Measurements from ENCODE around the gene NBPF6.
"Not testable (repeated sequence)": the region's sequence is repeated elsewhere in the genome, so short reads cannot be mapped to it uniquely, and the experiment has no call there.

The NBPF6 gene

GRCh38 chr1:108450043-108450442 lies at the start of gene NBPF6:
NBPF6 (plus strand) TSS chr1:108450343; CDS start chr1:108450602, 259 bp downstream.
- not testable (repeated sequence) for DNase-seq (ENCODE audit: low read depth)

GRCh38 chr1:108411098-108411833 lies 38.9 kb upstream of the NBPF6 start:
- DNase-seq (ENCODE audit: low read depth): not testable (repeated sequence)

GRCh38 chr1:108420129-108420528 lies 30.0 kb upstream of the NBPF6 start:
- DNase-seq (ENCODE audit: low read depth): not testable (repeated sequence)

GRCh38 chr1:108421061-108421916 lies 28.9 kb upstream of the NBPF6 start:
- not testable (repeated sequence) for DNase-seq (ENCODE audit: low read depth)

- DNase-seq (ENCODE audit: low read depth): not testable (repeated sequence)
Measured at GRCh38 chr1:108426877-108427276, 23.3 kb upstream of the NBPF6 start.

- not testable (repeated sequence) for DNase-seq (ENCODE audit: low read depth)
Measured at GRCh38 chr1:108432002-108432401, 18.1 kb upstream of the NBPF6 start.

GRCh38 chr1:108433404-108433803 lies 16.7 kb upstream of the NBPF6 start:
- DNase-seq (ENCODE audit: low read depth): not testable (repeated sequence)

- not testable (repeated sequence) for DNase-seq (ENCODE audit: low read depth)
Measured at GRCh38 chr1:108438536-108438935, 11.6 kb upstream of the NBPF6 start.

- DNase-seq (ENCODE audit: low read depth): not testable (repeated sequence)
Measured at GRCh38 chr1:108454521-108454920, 4.4 kb downstream of the NBPF6 start.

- DNase-seq (ENCODE audit: low read depth): not testable (repeated sequence)
Measured at GRCh38 chr1:108458661-108459060, 8.5 kb downstream of the NBPF6 start.

- not testable (repeated sequence) for DNase-seq (ENCODE audit: low read depth)
Measured at GRCh38 chr1:108461758-108462157, 11.6 kb downstream of the NBPF6 start.

GRCh38 chr1:108463962-108464361 lies 13.8 kb downstream of the NBPF6 start:
- DNase-seq (ENCODE audit: low read depth): not testable (repeated sequence)

- DNase-seq (ENCODE audit: low read depth): not testable (repeated sequence)
Measured at GRCh38 chr1:108466166-108466565, 16.0 kb downstream of the NBPF6 start.

GRCh38 chr1:108467155-108467554 lies 17.0 kb downstream of the NBPF6 start:
- not testable (repeated sequence) for DNase-seq (ENCODE audit: low read depth)

- DNase-seq (ENCODE audit: low read depth): not testable (repeated sequence)
Measured at GRCh38 chr1:108470750-108471149, 20.6 kb downstream of the NBPF6 start.

- not testable (repeated sequence) for DNase-seq (ENCODE audit: low read depth)
Measured at GRCh38 chr1:108474516-108474915, 24.4 kb downstream of the NBPF6 start.

- no peak for DNase-seq (ENCODE audit: low read depth)
Measured at GRCh38 chr1:108478429-108479015, 28.4 kb downstream of the NBPF6 start.

GRCh38 chr1:108482708-108483107 lies 32.6 kb downstream of the NBPF6 start:
- no peak for DNase-seq (ENCODE audit: low read depth)

GRCh38 chr1:108485990-108486389 lies 35.8 kb downstream of the NBPF6 start:
- not testable (repeated sequence) for DNase-seq (ENCODE audit: low read depth)

GRCh38 chr1:108486707-108487106 lies 36.6 kb downstream of the NBPF6 start:
- DNase-seq (ENCODE audit: low read depth): not testable (repeated sequence)

- not testable (repeated sequence) for DNase-seq (ENCODE audit: low read depth)
Measured at GRCh38 chr1:108495008-108495407, 44.9 kb downstream of the NBPF6 start.

GRCh38 chr1:108496856-108497255 lies 46.7 kb downstream of the NBPF6 start:
- DNase-seq (ENCODE audit: low read depth): not testable (repeated sequence)
